GM12874 (cell line): ENCODE data around the gene LRRIQ1.

Source experiments
- TF ChIP-seq, protein P1 (sequence below): IDR thresholded peaks from 2 replicates; pipeline ENCODE4 v1.5.1; 2011; ENCODE audit warnings: low read depth, mild to moderate bottlenecking, control low read depth, low read length, moderate library complexity; ENCODE audit not compliant: insufficient read depth

Gene LRRIQ1

DNA sequence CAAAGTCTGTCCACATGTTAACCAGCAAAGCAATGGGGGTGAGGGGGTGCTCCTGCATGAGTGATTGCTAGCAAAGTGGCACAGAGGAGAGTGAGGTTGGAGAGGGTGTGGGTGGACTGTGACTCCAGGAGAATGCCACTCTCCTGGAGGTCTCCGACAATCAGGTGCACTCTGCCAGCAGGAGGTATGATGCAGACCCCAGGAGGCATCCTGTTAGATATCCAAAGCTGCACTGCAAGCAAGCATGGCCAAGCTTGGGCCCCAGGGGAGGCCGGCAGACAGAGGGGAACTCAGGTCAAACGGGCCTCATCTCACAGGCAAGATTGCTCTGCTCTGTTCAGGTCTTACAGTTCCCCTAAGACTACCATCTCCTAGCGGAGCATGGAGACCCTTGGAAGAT, 170.4 kb downstream of the LRRIQ1 start:
- TF ChIP-seq, protein P1, sequence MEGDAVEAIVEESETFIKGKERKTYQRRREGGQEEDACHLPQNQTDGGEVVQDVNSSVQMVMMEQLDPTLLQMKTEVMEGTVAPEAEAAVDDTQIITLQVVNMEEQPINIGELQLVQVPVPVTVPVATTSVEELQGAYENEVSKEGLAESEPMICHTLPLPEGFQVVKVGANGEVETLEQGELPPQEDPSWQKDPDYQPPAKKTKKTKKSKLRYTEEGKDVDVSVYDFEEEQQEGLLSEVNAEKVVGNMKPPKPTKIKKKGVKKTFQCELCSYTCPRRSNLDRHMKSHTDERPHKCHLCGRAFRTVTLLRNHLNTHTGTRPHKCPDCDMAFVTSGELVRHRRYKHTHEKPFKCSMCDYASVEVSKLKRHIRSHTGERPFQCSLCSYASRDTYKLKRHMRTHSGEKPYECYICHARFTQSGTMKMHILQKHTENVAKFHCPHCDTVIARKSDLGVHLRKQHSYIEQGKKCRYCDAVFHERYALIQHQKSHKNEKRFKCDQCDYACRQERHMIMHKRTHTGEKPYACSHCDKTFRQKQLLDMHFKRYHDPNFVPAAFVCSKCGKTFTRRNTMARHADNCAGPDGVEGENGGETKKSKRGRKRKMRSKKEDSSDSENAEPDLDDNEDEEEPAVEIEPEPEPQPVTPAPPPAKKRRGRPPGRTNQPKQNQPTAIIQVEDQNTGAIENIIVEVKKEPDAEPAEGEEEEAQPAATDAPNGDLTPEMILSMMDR, result no peak

DNA sequence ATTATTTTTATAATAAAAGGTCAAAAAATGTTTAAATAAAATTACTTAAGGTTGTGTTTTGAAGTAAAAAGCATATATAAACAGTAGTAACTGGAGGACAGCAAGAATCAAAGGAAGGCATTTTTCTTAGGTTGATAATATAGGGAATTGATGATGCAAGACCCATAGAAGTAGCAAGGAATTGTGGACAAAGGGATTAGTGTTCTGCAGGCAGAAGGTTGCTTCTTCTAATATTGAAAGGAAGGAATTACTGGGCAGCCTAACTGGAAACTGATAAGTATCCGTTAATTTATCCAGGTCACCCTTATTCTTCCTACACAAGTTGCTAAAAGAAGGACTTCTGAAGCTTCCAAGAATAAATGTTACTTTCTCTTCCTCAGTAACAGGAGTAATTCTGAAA, 189.3 kb downstream of the LRRIQ1 start:
- TF ChIP-seq, protein P1, result no peak

DNA sequence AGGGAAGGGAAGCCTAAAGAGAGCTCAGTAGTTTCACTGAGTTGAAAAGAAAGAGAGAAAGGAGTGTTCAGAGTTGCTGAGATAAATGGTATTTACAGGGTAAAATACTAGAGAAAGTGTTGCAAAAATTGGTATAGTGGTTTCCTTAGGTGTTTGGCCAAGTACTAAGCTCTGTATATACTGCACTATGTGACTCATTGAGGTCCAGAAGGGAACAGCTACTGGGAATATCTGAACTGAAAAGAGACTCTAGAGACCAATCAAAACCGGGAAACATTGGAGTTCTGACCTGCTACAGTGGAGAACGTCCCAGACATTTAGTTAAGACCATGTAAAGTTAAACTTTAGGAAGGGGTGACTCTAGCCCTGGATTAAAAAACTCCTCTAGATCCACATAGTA, 201.2 kb downstream of the LRRIQ1 start:
- TF ChIP-seq, protein P1, result no peak

DNA sequence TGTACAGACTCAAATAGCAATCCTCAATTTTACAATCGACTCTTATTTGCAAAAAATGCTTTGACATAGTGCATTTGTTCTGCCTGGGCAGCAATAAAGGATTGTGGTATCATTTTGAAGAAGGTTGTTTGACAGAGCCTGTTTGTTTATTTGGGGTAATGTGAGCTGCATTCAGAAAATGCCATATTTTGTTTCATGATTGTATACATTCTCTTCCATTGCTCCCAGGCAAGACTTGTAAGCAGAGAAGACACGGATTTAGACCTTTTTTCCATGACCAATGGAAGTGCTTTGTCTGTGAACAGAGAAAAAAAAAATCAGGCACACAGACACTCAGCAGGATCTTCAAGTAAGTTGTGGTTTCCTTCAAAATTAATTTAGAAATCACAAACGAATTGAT, 208.4 kb downstream of the LRRIQ1 start:
- TF ChIP-seq, protein P1, result no peak

DNA sequence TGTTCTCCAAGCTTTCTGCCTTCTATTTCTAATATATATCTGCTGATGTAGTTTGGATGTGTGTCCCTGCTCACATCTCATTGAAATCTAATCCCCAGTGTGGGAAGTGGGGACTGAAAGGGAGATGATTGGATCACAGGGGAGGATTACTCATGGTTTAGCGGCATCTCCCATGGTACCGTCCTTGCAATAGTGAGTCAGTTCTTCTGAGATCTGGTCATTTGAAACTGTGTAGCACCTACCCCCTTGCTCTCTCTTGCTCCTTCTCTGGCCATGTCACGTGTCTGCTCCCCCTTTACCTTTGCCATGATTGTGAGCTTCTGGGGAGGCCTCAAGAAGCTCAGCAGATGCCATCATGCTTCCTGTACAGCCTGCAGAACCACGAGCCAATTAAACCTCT, 217.7 kb downstream of the LRRIQ1 start:
- TF ChIP-seq, protein P1, result no peak

DNA sequence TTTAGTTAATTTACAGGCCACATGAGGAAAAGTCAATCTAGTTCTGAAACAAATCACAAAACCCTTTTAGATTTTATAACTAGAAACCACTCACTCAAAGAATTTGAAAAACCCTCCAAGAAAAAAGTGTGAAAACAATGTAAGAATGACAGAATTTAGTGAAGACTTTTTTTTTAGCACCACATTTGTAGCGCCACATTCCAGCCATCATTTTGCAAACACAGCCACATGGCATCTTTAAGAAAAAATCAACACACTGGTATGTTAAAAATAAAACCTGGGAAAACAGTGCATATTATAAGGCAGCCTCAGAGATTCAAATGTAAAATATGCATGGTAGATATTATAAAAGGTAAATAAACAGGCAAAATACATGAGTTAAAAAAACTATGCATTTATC, 221.5 kb downstream of the LRRIQ1 start:
- TF ChIP-seq, protein P1, result no peak

DNA sequence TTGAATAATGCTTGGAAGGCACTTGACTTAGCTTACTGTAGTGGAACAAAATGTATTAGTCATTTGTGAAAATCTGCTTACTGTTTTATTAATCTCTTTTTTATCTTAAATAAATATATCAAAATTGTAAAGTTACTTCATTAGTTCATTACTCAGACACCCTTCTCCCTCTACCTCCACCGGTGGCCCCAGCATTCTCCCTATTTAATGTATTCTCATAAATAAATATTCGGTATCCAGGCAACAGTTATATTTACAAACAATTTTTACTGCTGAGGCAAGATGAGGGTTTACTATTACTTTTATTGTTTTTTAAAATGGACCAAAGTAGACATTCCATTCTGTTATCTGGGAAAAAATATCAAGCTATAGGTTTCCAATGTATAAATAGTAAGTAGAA, 224.3 kb downstream of the LRRIQ1 start:
- TF ChIP-seq, protein P1, result no peak

DNA sequence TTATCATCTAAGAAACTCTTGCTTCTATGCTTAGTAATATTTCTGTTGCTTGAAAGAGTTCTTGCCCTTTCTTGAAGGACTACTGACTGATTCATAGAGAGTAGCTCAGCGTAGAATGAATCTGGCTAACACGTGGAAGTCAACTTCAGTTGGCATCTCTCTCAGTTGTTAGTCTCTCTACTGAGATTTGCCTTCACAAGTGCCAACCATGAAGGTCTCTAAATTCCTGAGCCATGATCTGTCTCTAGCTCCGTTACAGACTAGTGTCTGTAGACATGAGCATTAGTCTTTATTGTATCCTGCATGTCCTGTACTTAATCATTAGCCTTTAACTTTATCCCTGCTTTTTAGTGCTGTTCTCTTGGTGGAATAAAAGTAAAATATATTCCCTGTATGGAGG, 224.7 kb downstream of the LRRIQ1 start:
- TF ChIP-seq, protein P1, result no peak
